IMR-90 (cell line): ENCODE results near the gene CTIF. TPM values are rescaled to one million over a fixed set of nuclear protein-coding genes. Genes with fewer than 3 reads are reported as not detected.

Experiments
- ATAC-seq: fragments of 200-7000 bp; cut with Tn5 transposase; 2 replicates; pipeline ENCODE4 v1.9.1; 2020; ENCODE audit warnings: low read depth, mild to moderate bottlenecking, moderate library complexity
- BruUV-seq: library from RNA; stranded (reverse); fragments of 400-500 nt; replicated peaks from 2 replicates; lab custom pipeline; 2021; lab: Mats Ljungman, UMichigan
- CTCF ChIA-PET: fragments of 300-600 bp; formaldehyde crosslinking; extraction: SDS; loops from one replicate; lab custom pipeline; 2021; ENCODE audit warnings: antibody characterized with exemption; lab: Yijun Ruan, JAX
- POLR2A ChIA-PET: fragments of 300-600 bp; sonication (Branson Sonifier 250); formaldehyde crosslinking; loops from one replicate; lab custom pipeline; 2022; ENCODE audit warnings: antibody characterized with exemption; ENCODE audit not compliant: unreplicated experiment; lab: Charles Lee
- DNase-seq: peaks from one replicate; pipeline ENCODE4 v3.0.0; 2013
- H2AFZ ChIP-seq: replicated peaks from 2 replicates; pipeline ENCODE3; 2013; ENCODE audit warnings: low read length, mild to moderate bottlenecking; ENCODE audit not compliant: poor library complexity
- H2AK5ac ChIP-seq: 2 replicates; pipeline ENCODE4 v1.6.1; 2013; ENCODE audit warnings: low read depth, low read length, inconsistent platforms
- H2AK9ac ChIP-seq: replicated peaks from 2 replicates; pipeline ENCODE3; 2013; ENCODE audit warnings: mild to moderate bottlenecking, low read depth, low read length, moderate library complexity; ENCODE audit not compliant: poor library complexity
- H2BK120ac ChIP-seq: 2 replicates; pipeline ENCODE4 v1.6.1; 2013; ENCODE audit warnings: low read depth, low read length, inconsistent platforms
- H2BK15ac ChIP-seq: 3 replicates; pipeline ENCODE4 v1.6.1; 2013; ENCODE audit warnings: low read depth, low read length, inconsistent platforms
- H2BK20ac ChIP-seq: 2 replicates; pipeline ENCODE4 v1.6.1; 2013; ENCODE audit warnings: low read depth, mild to moderate bottlenecking, inconsistent platforms, low read length, moderate library complexity
- H2BK5ac ChIP-seq: 2 replicates; pipeline ENCODE4 v1.6.1; 2013; ENCODE audit warnings: mild to moderate bottlenecking, low read depth, low read length, inconsistent platforms; ENCODE audit not compliant: poor library complexity, severe bottlenecking
- H3K14ac ChIP-seq: replicated peaks from 2 replicates; pipeline ENCODE4 v1.6.1; 2013; ENCODE audit warnings: low read depth, low read length, inconsistent platforms
- H3K18ac ChIP-seq: 2 replicates; pipeline ENCODE4 v1.6.1; 2013; ENCODE audit warnings: low read depth, low read length, control low read depth
- H3K23ac ChIP-seq: 2 replicates; pipeline ENCODE4 v1.6.1; 2013; ENCODE audit warnings: low read depth, low read length, inconsistent platforms
- H3K27ac ChIP-seq: 2 replicates; pipeline ENCODE4 v1.5.1; 2013; ENCODE audit warnings: mild to moderate bottlenecking, control low read depth, low read length; ENCODE audit not compliant: insufficient read depth
- H3K27me3 ChIP-seq: 2 replicates; pipeline ENCODE4 v1.6.1; 2013; ENCODE audit warnings: low read length; ENCODE audit not compliant: control insufficient read depth, insufficient read depth
- H3K36me3 ChIP-seq: 2 replicates; pipeline ENCODE4 v1.6.1; 2013; ENCODE audit warnings: low read length, mixed read lengths; ENCODE audit not compliant: control insufficient read depth, insufficient read depth
- H3K4ac ChIP-seq: 2 replicates; pipeline ENCODE4 v1.6.1; 2013; ENCODE audit warnings: low read depth, low read length, inconsistent platforms
- H3K4me1 ChIP-seq: 2 replicates; pipeline ENCODE4 v1.6.1; 2013; ENCODE audit warnings: low read length, mixed read lengths; ENCODE audit not compliant: control insufficient read depth, insufficient read depth
- H3K4me2 ChIP-seq: 2 replicates; pipeline ENCODE4 v1.6.1; 2013; ENCODE audit warnings: low read depth, mild to moderate bottlenecking, control low read depth, low read length, moderate library complexity
- H3K4me3 ChIP-seq: 2 replicates; pipeline ENCODE4 v1.5.1; 2013; ENCODE audit warnings: low read depth, mild to moderate bottlenecking, control low read depth, low read length, moderate library complexity; ENCODE audit not compliant: insufficient read depth
- H3K56ac ChIP-seq: 2 replicates; pipeline ENCODE4 v1.6.1; 2013; ENCODE audit warnings: low read length, inconsistent platforms; ENCODE audit not compliant: insufficient read depth; ENCODE audit errors: extremely low read depth
- H3K79me1 ChIP-seq, 2 experiments: 2 replicates each; pipeline ENCODE4 v1.6.1; 2013; ENCODE audit warnings: low read length in 2 of 2, inconsistent platforms in 1 of 2, low read depth in 1 of 2
- H3K9ac ChIP-seq: 2 replicates; pipeline ENCODE4 v1.6.1; 2013; ENCODE audit warnings: low read depth, low read length, control low read depth
- H3K9me1 ChIP-seq: 2 replicates; pipeline ENCODE4 v1.6.1; 2013; ENCODE audit warnings: low read length, inconsistent platforms; ENCODE audit not compliant: insufficient read depth
- H3K9me3 ChIP-seq: 2 replicates; pipeline ENCODE4 v1.6.1; 2013; ENCODE audit warnings: low read length; ENCODE audit not compliant: control insufficient read depth, insufficient read depth
- H4K20me1 ChIP-seq: 2 replicates; pipeline ENCODE4 v1.6.1; 2013; ENCODE audit warnings: low read length, inconsistent platforms; ENCODE audit not compliant: insufficient read depth
- H4K5ac ChIP-seq: 2 replicates; pipeline ENCODE4 v1.6.1; 2013; ENCODE audit warnings: mild to moderate bottlenecking, low read depth, low read length, control low read depth
- H4K8ac ChIP-seq, 2 experiments: 2 replicates each; pipeline ENCODE4 v1.6.1; 2013; ENCODE audit warnings: low read depth in 2 of 2, low read length in 2 of 2, control low read depth in 1 of 2, inconsistent platforms in 1 of 2
- H4K91ac ChIP-seq: 2 replicates; pipeline ENCODE4 v1.6.1; 2013; ENCODE audit warnings: low read depth, low read length, inconsistent platforms; ENCODE audit not compliant: insufficient read depth
- SMC3 ChIP-seq: fragments of 150-350 bp; IDR thresholded peaks from 2 replicates; pipeline ENCODE4 v1.6.1; 2016; ENCODE audit warnings: low read depth, mild to moderate bottlenecking, antibody characterized with exemption, low read length, moderate library complexity
- WGBS, 2 experiments: methylation state at CpG; one replicate each; pipeline versions ENCODE4 v1.1.5 to v1.1.7; 2013; ENCODE audit warnings: missing lambda C conversion rate in 2 of 2; ENCODE audit not compliant: insufficient read length in 1 of 2; ENCODE audit errors: extremely low coverage in 2 of 2; 5-methylcytosine and 5-hydroxymethylcytosine counted together
- dilution Hi-C: fragments of 300-500 bp; cut with HindIII; formaldehyde crosslinking; loops from one replicate; pipeline ENCODE4 v1.14.3; 2018; ENCODE audit warnings: low sequenced_read_pairs; ENCODE audit not compliant: unreplicated experiment
- in situ Hi-C: fragments of 300-500 bp; cut with MboI; formaldehyde crosslinking; loops from 3 replicates; pipeline ENCODE4 v1.14.3; 2019; ENCODE audit warnings: low sequenced_read_pairs, inconsistent platforms, mixed read lengths
- intact Hi-C: fragments of 100-400 bp; cut with micrococcal nuclease; formaldehyde crosslinking; loops from 2 replicates; pipeline ENCODE4 v1.10.0; 2022
- polyA plus RNA-seq, 3 experiments: library from polyadenylated mRNA; depleted of rRNA; stranded (reverse); fragments of >200 nt; gene quantifications; 2 replicates each; pipeline ENCODE4 v1.2.3, GENCODE V29; 2012; ENCODE audit warnings: low replicate concordance in 1 of 3
- total RNA-seq: library from RNA; depleted of rRNA; stranded (reverse); fragments of >200 nt; gene quantifications from 2 replicates; pipeline ENCODE4 v1.2.3, GENCODE V29; 2012

Gene CTIF
- total and polyA plus RNA-seq, 2 of the 4 experiments (the other 2 are of a cell fraction): 25.1 to 57.0 TPM

- no peak overlapping the region for H3K4ac ChIP-seq
- peaks cover 46 to 97% of the 10 kb centered on the region in 2 experiments for H3K79me1 ChIP-seq
- no peak overlapping the region for H3K56ac ChIP-seq
- H2AFZ ChIP-seq: no peak overlapping the region
- no peak overlapping the region for H2BK120ac ChIP-seq
- no peak overlapping the region for H2BK20ac ChIP-seq
- no peak overlapping the region for H2AK5ac ChIP-seq
- no peaks in the 10 kb centered on the region for H3K9me3 ChIP-seq
- H3K4me1 ChIP-seq: peaks cover 26% of the 10 kb centered on the region
- peaks cover 95% of the 10 kb centered on the region for H4K20me1 ChIP-seq
- TF ChIP-seq SMC3: no peak
- no peak overlapping the region for H2BK5ac ChIP-seq
- ChIA-PET POLR2A (no interaction called here), CTCF (interaction anchor here (0.6 kb wide), 1 partner anchor 451 kb away, joined by 3 read pairs; no protein-coding TSS in a partner anchor)
- peaks cover 22% of the 10 kb centered on the region for H3K36me3 ChIP-seq
- H4K8ac ChIP-seq: no peak overlapping the region
- no peak overlapping the region for H3K9ac ChIP-seq
- H3K14ac ChIP-seq: no peak overlapping the region
- H2BK15ac ChIP-seq: no peak overlapping the region
- no peaks in the 10 kb centered on the region for H3K27me3 ChIP-seq
- ATAC-seq (no peak), DNase-seq (no peak)
- WGBS, 2 experiments: 100% methylated on average over 2 of the region's 3 CpGs; no CpG with 5 or more reads in 1 of the 2 experiments
- in situ Hi-C loops: no loop called here
- H4K91ac ChIP-seq: no peak overlapping the region
- no peak overlapping the region for H3K23ac ChIP-seq
- H3K9me1 ChIP-seq: peaks cover 56% of the 10 kb centered on the region
- intact Hi-C loops: no loop called here
- H3K4me3 ChIP-seq: no peak overlapping the region
- H2AK9ac ChIP-seq: no peak overlapping the region
- dilution Hi-C loops: no loop called here
- H3K4me2 ChIP-seq: no peak overlapping the region
- no TSS peak for BruUV-seq
- no peak overlapping the region for H3K18ac ChIP-seq
- no peak overlapping the region for H4K5ac ChIP-seq
- H3K27ac ChIP-seq: no peak overlapping the region
Observed at GRCh38 chr18:48552130-48552529, 13.3 kb downstream of the CTIF start.
